RWPE2 (cell line): ENCODE data around the gene PSMB1.

Source experiments
- ATAC-seq: fragments of 200-7000 bp; cut with Tn5 transposase; 3 replicates; pipeline ENCODE4 v1.9.1; 2021; ENCODE audit warnings: low read depth
- DNase-seq: peaks from one replicate; pipeline ENCODE4 v3.0.0-alpha.2; 2020; ENCODE audit warnings: low spot score
- H3K27ac ChIP-seq: fragments of 450-650 bp; 2 replicates; pipeline ENCODE4 v1.5.1; 2017; ENCODE audit warnings: mild to moderate bottlenecking; ENCODE audit not compliant: poor library complexity, severe bottlenecking
- H3K27me3 ChIP-seq: fragments of 250-450 bp; sonication (Bioruptor Pico); 2 replicates; pipeline ENCODE4 v1.5.1; 2021; ENCODE audit warnings: mild to moderate bottlenecking, moderate library complexity; ENCODE audit not compliant: insufficient read depth, poor library complexity, severe bottlenecking
- H3K36me3 ChIP-seq: fragments of 250-450 bp; sonication (Bioruptor Pico); 2 replicates; pipeline ENCODE4 v1.5.1; 2020; ENCODE audit warnings: low read depth, mild to moderate bottlenecking, moderate library complexity
- H3K4me1 ChIP-seq: fragments of 250-450 bp; sonication (Bioruptor Pico); 2 replicates; pipeline ENCODE4 v1.5.1; 2021; ENCODE audit warnings: mild to moderate bottlenecking, moderate library complexity; ENCODE audit not compliant: insufficient read depth, poor library complexity, severe bottlenecking
- H3K4me3 ChIP-seq: fragments of 250-450 bp; sonication (Bioruptor Pico); 2 replicates; pipeline ENCODE4 v1.5.1; 2021; ENCODE audit warnings: mild to moderate bottlenecking, moderate library complexity; ENCODE audit not compliant: severe bottlenecking
- H3K9me3 ChIP-seq: fragments of 250-450 bp; sonication (Bioruptor Pico); 2 replicates; pipeline ENCODE4 v1.5.1; 2021; ENCODE audit warnings: mild to moderate bottlenecking, moderate library complexity; ENCODE audit not compliant: severe bottlenecking
- TF ChIP-seq, protein P1 (sequence below): fragments of 450-650 bp; IDR thresholded peaks from one replicate; pipeline ENCODE4 v1.5.1; 2017; ENCODE audit warnings: mild to moderate bottlenecking, moderate library complexity; ENCODE audit not compliant: poor library complexity, severe bottlenecking

PSMB1 gene

DNA sequence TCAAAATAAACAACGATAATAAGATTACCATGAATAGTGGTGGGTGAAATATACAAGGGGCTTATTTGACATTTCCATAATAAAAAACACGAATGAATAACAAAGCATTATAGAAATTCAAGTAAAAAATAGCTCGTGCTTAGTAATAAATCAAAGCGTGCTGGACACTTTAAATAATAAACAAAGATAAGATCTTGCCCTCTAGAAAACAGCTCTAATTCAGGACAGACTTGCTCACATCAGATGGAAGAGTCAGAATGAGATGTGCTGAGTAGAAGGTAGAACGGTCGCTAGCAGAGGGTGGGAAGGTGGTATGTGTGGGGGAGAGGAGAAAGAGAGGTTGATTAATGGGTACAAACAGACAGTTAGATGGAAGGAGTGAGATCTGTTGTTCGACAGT is 27.3 kb downstream of the PSMB1 start:
- Histone ChIP-seq H3K4me3 (no peak overlapping the region), H3K9me3 (no peaks in the 10 kb centered on the region), H3K4me1 (no peaks in the 10 kb centered on the region), H3K36me3 (no peaks in the 10 kb centered on the region), H3K27ac (no peak overlapping the region), H3K27me3 (no peaks in the 10 kb centered on the region)
- ATAC-seq (no peak), DNase-seq (no peak)
- TF ChIP-seq, protein P1, sequence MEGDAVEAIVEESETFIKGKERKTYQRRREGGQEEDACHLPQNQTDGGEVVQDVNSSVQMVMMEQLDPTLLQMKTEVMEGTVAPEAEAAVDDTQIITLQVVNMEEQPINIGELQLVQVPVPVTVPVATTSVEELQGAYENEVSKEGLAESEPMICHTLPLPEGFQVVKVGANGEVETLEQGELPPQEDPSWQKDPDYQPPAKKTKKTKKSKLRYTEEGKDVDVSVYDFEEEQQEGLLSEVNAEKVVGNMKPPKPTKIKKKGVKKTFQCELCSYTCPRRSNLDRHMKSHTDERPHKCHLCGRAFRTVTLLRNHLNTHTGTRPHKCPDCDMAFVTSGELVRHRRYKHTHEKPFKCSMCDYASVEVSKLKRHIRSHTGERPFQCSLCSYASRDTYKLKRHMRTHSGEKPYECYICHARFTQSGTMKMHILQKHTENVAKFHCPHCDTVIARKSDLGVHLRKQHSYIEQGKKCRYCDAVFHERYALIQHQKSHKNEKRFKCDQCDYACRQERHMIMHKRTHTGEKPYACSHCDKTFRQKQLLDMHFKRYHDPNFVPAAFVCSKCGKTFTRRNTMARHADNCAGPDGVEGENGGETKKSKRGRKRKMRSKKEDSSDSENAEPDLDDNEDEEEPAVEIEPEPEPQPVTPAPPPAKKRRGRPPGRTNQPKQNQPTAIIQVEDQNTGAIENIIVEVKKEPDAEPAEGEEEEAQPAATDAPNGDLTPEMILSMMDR = no peak

DNA sequence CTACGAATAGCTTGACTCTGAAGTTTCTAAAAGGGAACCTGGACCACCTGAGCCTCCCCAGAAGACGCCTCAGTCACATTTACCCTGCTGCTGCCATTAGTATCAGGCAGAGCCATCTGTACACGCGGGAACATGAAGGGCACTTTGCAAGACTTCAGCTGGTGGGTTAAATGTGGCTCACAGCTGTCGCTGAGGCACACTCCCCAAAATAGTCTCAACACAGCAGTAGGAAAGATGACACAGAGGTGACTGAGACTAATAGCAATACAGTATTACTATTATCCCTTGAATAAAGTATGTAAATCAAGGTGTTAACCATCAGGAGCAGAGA is 29.0 kb downstream of the PSMB1 start:
- no peaks in the 10 kb centered on the region for H3K36me3 ChIP-seq
- no peaks in the 10 kb centered on the region for H3K4me1 ChIP-seq
- no peak overlapping the region for H3K27ac ChIP-seq
- no peaks in the 10 kb centered on the region for H3K27me3 ChIP-seq
- ATAC-seq (no peak), DNase-seq (no peak)
- TF ChIP-seq, protein P1 = no peak
- no peaks in the 10 kb centered on the region for H3K9me3 ChIP-seq
- H3K4me3 ChIP-seq = no peak overlapping the region

DNA sequence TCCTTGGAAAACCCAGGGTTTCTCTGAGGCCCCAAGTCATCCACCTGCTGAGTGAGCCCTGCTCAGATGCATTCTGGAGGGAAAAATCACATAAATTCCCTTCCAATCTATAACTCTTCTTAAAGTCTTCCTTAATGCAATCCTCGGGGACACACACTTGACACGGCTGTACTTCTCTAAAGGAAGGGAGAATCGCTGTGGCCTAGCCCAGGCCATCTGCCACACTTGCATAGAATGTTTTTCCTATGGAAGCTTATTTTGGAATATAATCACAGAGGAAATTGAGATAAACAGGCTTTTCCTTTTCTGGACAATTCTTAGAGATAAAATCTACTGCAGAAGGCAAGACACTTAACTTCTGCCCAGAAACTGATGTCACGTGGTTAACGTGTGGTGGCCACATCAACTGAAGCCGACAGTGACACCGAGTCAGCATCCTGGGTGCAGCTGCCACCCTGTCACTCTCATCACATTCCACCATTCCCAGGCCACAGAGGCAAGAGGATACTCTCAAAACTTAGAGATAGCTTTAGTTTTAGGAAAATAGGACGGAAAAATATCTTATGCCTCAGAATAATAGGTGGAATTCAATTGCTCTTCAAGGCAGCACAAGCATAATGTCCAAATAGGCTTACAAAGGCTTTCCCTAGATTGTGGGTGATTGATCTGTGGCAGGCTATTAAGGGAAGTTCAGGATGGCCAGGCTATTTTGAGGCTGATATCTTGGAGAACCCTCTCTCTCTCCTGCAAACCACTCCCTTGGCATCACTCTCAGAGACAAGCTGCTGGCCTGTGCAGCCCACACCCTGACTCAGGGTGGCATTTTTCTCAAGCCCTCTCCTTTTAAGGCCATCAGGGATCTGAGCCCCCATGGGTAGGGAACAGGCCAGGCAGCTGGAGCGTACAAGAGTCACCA is 29.6 kb downstream of the PSMB1 start:
- DNase-seq = no peak
- TF ChIP-seq, protein P1 = no peak
- Histone ChIP-seq H3K4me1 (no peaks in the 10 kb centered on the region), H3K27ac (no peak overlapping the region), H3K9me3 (no peaks in the 10 kb centered on the region), H3K4me3 (no peak overlapping the region), H3K36me3 (no peaks in the 10 kb centered on the region), H3K27me3 (no peaks in the 10 kb centered on the region)
- no peak for ATAC-seq

DNA sequence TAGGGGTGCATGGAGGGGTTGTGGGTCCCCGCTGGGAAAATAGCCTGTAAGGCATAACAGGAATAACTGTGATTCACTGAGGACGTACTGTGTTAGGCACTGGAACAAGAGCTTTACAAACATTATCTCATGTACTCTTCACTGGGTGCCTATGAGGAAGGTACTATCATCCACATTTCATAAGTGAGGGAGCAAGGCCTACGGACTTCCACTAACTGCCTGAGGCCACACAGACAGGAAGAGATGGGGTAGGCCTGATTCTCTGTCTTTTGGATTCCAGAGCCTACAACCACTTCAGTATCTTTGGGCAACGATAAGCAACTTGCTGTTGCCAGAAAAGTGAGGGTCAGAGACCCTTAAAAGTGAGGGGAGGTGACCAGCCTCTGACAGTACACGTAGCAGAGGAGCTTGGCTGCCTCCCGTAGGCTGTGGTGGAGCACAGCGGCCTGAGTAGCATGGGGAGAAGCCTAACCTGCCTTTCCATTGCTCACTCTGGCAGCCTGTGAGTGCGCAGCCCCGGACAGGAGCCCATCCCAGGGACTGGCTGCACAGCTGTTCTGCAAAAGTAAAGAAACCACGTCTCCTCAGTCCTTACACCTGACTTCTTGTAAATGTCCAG is 30.4 kb downstream of the PSMB1 start:
- no peak overlapping the region for H3K27ac ChIP-seq
- no peak for DNase-seq
- H3K4me3 ChIP-seq = no peak overlapping the region
- peak; percentile 73 for ATAC-seq
- no peaks in the 10 kb centered on the region for H3K36me3 ChIP-seq
- TF ChIP-seq, protein P1 = peak; percentile 53
- no peaks in the 10 kb centered on the region for H3K27me3 ChIP-seq
- no peaks in the 10 kb centered on the region for H3K4me1 ChIP-seq
- no peaks in the 10 kb centered on the region for H3K9me3 ChIP-seq
